H1 (cell line): ENCODE results near the gene CPSF7. TPM values are rescaled to one million over a fixed set of nuclear protein-coding genes. Genes with fewer than 3 reads are reported as not detected.
A peak's percentile ranks its signal among the peaks of the same experiment; 100 is the strongest.

ENCODE experiments used
- CTCF ChIA-PET: fragments of 300-600 bp; sonication (Branson Sonifier 250); formaldehyde crosslinking; loops from one replicate; lab custom pipeline; 2021; ENCODE audit not compliant: partially characterized antibody; lab: Charles Lee
- POLR2A ChIA-PET: fragments of 300-600 bp; sonication (Branson Sonifier 250); formaldehyde crosslinking; loops from one replicate; lab custom pipeline; 2021; ENCODE audit warnings: inconsistent platforms; ENCODE audit not compliant: partially characterized antibody; lab: Charles Lee
- DNase-seq, 2 experiments: peaks; one replicate each; pipeline versions ENCODE4 v3.0.0 to v3.0.0-alpha.2; 2010 to 2022; ENCODE audit warnings: low spot score in 2 of 2, low read depth in 1 of 2, mixed read lengths in 1 of 2
- FAIRE-seq: peaks from 2 replicates; lab custom pipeline; 2011; peaks lifted over from hg19 to GRCh38; lab: Jason Lieb, UNC
- H2AFZ ChIP-seq: 2 replicates; pipeline ENCODE4 v1.8.1; 2012; ENCODE audit warnings: low read length, inconsistent platforms
- H2AK5ac ChIP-seq: 2 replicates; pipeline ENCODE4 v1.6.1; 2013; ENCODE audit warnings: low read depth, low read length
- H2BK120ac ChIP-seq: replicated peaks from 2 replicates; pipeline ENCODE3; 2013; ENCODE audit warnings: low read depth, low read length, inconsistent platforms
- H2BK12ac ChIP-seq: 2 replicates; pipeline ENCODE4 v1.6.1; 2013; ENCODE audit warnings: low read depth, low read length
- H2BK15ac ChIP-seq: 2 replicates; pipeline ENCODE4 v1.6.1; 2013; ENCODE audit warnings: low read length
- H2BK20ac ChIP-seq: 2 replicates; pipeline ENCODE4 v1.6.1; 2013; ENCODE audit warnings: low read length
- H2BK5ac ChIP-seq: 2 replicates; pipeline ENCODE4 v1.6.1; 2013; ENCODE audit warnings: low read depth, low read length
- H3K14ac ChIP-seq: 2 replicates; pipeline ENCODE4 v1.6.1; 2013; ENCODE audit warnings: inconsistent platforms; ENCODE audit not compliant: insufficient read length
- H3K18ac ChIP-seq: 2 replicates; pipeline ENCODE4 v1.6.1; 2013; ENCODE audit warnings: low read length; ENCODE audit errors: extremely low read depth
- H3K23ac ChIP-seq: 2 replicates; pipeline ENCODE4 v1.6.1; 2013; ENCODE audit warnings: inconsistent platforms; ENCODE audit not compliant: insufficient read length
- H3K23me2 ChIP-seq: 2 replicates; pipeline ENCODE4 v1.6.1; 2013; ENCODE audit warnings: low read depth, low read length
- H3K27ac ChIP-seq: 2 replicates; pipeline ENCODE4 v1.6.1; 2011; ENCODE audit warnings: low read depth, low read length, inconsistent platforms
- H3K27me3 ChIP-seq, 4 experiments: replicated peaks in 1 of 4; 1 replicate in 1 of 4; 2 replicates in 3 of 4; pipeline versions ENCODE4 v1.6.1 to v1.8.1; 2011 to 2013; ENCODE audit warnings: low read length in 3 of 4, mild to moderate bottlenecking in 3 of 4, inconsistent platforms in 2 of 4, mixed read lengths in 2 of 4, moderate library complexity in 1 of 4; ENCODE audit not compliant: control insufficient read depth in 3 of 4, insufficient read depth in 3 of 4; ENCODE audit errors: extremely low read depth in 1 of 4
- H3K36me3 ChIP-seq, 4 experiments: 2 replicates each; pipeline versions ENCODE4 v1.6.1 to v1.8.1; 2011 to 2013; ENCODE audit warnings: mild to moderate bottlenecking in 4 of 4, low read length in 3 of 4, moderate library complexity in 2 of 4, control low read depth in 1 of 4, inconsistent platforms in 1 of 4; ENCODE audit not compliant: insufficient read depth in 4 of 4, control insufficient read depth in 2 of 4
- H3K4ac ChIP-seq: replicated peaks from 2 replicates; pipeline ENCODE3; 2013; ENCODE audit warnings: low read length, low read depth, mixed read lengths, inconsistent platforms; ENCODE audit not compliant: insufficient read length
- H3K4me1 ChIP-seq, 4 experiments: replicated peaks in 1 of 4; 1 replicate in 1 of 4; 2 replicates in 3 of 4; pipeline versions ENCODE4 v1.6.1 to v1.8.1; 2011 to 2013; ENCODE audit warnings: low read length in 3 of 4, inconsistent platforms in 2 of 4, mixed read lengths in 1 of 4; ENCODE audit not compliant: insufficient read depth in 4 of 4, control insufficient read depth in 3 of 4
- H3K4me2 ChIP-seq, 2 experiments: 2 replicates each; pipeline versions ENCODE4 v1.6.1 to v1.8.1; 2011 to 2013; ENCODE audit warnings: low read depth in 2 of 2, low read length in 2 of 2, control low read depth in 1 of 2, inconsistent platforms in 1 of 2, mild to moderate bottlenecking in 1 of 2; ENCODE audit not compliant: insufficient read depth in 1 of 2
- H3K4me3 ChIP-seq, 4 experiments: fragments of 200-600, 300-600 bp in 1 of 4; sonication (generic), shearing (Covaris generic), sonication (Bioruptor Twin) in 1 of 4; 2 replicates each; pipeline versions ENCODE4 v1.5.1 to v1.8.1; 2011 to 2016; ENCODE audit warnings: low read length in 4 of 4, low read depth in 3 of 4, control low read depth in 2 of 4, inconsistent platforms in 2 of 4, mild to moderate bottlenecking in 2 of 4, mixed read lengths in 1 of 4, moderate library complexity in 1 of 4; ENCODE audit not compliant: insufficient read depth in 2 of 4; ENCODE audit errors: extremely low read depth in 1 of 4
- H3K56ac ChIP-seq: replicated peaks from 2 replicates; pipeline ENCODE3; 2013; ENCODE audit warnings: low read depth, mild to moderate bottlenecking, mixed read lengths, low read length, inconsistent platforms; ENCODE audit not compliant: insufficient read length
- H3K79me1 ChIP-seq: 2 replicates; pipeline ENCODE4 v1.6.1; 2013; ENCODE audit warnings: low read depth, low read length, control low read depth
- H3K79me2 ChIP-seq, 2 experiments: 2 replicates each; pipeline versions ENCODE4 v1.6.1 to v1.8.1; 2012 to 2013; ENCODE audit warnings: low read length in 2 of 2, mild to moderate bottlenecking in 2 of 2, inconsistent platforms in 1 of 2; ENCODE audit not compliant: insufficient read depth in 2 of 2, control insufficient read depth in 1 of 2
- H3K9ac ChIP-seq, 4 experiments: replicated peaks in 1 of 4; 1 replicate in 1 of 4; 2 replicates in 3 of 4; pipeline versions ENCODE4 v1.6.1 to v1.8.1; 2011 to 2013; ENCODE audit warnings: low read depth in 3 of 4, low read length in 3 of 4, control low read depth in 2 of 4, mild to moderate bottlenecking in 2 of 4, moderate library complexity in 2 of 4, inconsistent platforms in 1 of 4; ENCODE audit errors: extremely low read depth in 1 of 4
- H3K9me3 ChIP-seq, 2 experiments: 2 replicates each; pipeline versions ENCODE4 v1.6.1 to v1.8.1; 2012 to 2013; ENCODE audit warnings: mild to moderate bottlenecking in 2 of 2, moderate library complexity in 2 of 2, control low read depth in 1 of 2, inconsistent platforms in 1 of 2, low read depth in 1 of 2, low read length in 1 of 2, mixed read lengths in 1 of 2; ENCODE audit not compliant: insufficient read depth in 2 of 2
- H4K20me1 ChIP-seq, 2 experiments: replicated peaks in 1 of 2; 2 replicates each; pipeline versions ENCODE3 to v1.8.1; 2011 to 2013; ENCODE audit warnings: inconsistent platforms in 2 of 2, low read length in 2 of 2, mild to moderate bottlenecking in 1 of 2; ENCODE audit not compliant: insufficient read depth in 2 of 2, control insufficient read depth in 1 of 2
- H4K5ac ChIP-seq: 2 replicates; pipeline ENCODE4 v1.6.1; 2013; ENCODE audit warnings: low read length, low read depth, mixed read lengths, inconsistent platforms; ENCODE audit not compliant: insufficient read length
- H4K8ac ChIP-seq: 2 replicates; pipeline ENCODE4 v1.8.0; 2013; ENCODE audit warnings: mild to moderate bottlenecking, moderate library complexity, low read length, inconsistent platforms; ENCODE audit not compliant: insufficient read depth; ENCODE audit errors: extremely low read depth
- H4K91ac ChIP-seq: replicated peaks from 2 replicates; pipeline ENCODE3; 2013; ENCODE audit warnings: low read length, mixed read lengths, inconsistent platforms; ENCODE audit not compliant: insufficient read length
- CBX5 ChIP-seq: fragments of 300-800, 300-1000 bp; sonication (generic); IDR thresholded peaks from 2 replicates; pipeline ENCODE4 v1.7.1; 2016; ENCODE audit warnings: antibody characterized with exemption, low read length, low read depth
- CTCF ChIP-seq, 3 experiments: IDR thresholded peaks; 1 replicate in 2 of 3; 2 replicates in 1 of 3; pipeline versions ENCODE4 v1.5.1 to v1.6.1; 2011; ENCODE audit warnings: low read length in 3 of 3, mild to moderate bottlenecking in 3 of 3, inconsistent platforms in 2 of 3, low read depth in 1 of 3, moderate library complexity in 1 of 3; ENCODE audit not compliant: insufficient read depth in 1 of 3; ENCODE audit errors: control extremely low read depth in 1 of 3
- MAFK ChIP-seq: IDR thresholded peaks from 2 replicates; pipeline ENCODE4 v1.6.1; 2012; ENCODE audit warnings: low read depth, mild to moderate bottlenecking, improper control_type of control experiment, low read length
- RAD21 ChIP-seq, 2 experiments: IDR thresholded peaks in 1 of 2; conservative IDR thresholded peaks in 1 of 2; 2 replicates each; pipeline ENCODE4 v1.6.1; 2011; ENCODE audit warnings: low read depth in 2 of 2, low read length in 2 of 2, improper control_type of control experiment in 1 of 2, inconsistent platforms in 1 of 2, mild to moderate bottlenecking in 1 of 2, moderate library complexity in 1 of 2
- SIN3A ChIP-seq, 2 experiments: IDR thresholded peaks in 1 of 2; conservative IDR thresholded peaks in 1 of 2; 2 replicates each; pipeline ENCODE4 v1.6.1; 2011 to 2012; ENCODE audit warnings: low read length in 2 of 2, improper control_type of control experiment in 1 of 2, low read depth in 1 of 2, mild to moderate bottlenecking in 1 of 2
- SP4 ChIP-seq: IDR thresholded peaks from 2 replicates; pipeline ENCODE4 v1.6.1; 2012; ENCODE audit warnings: low read length, inconsistent platforms
- TCF12 ChIP-seq: IDR thresholded peaks from 2 replicates; pipeline ENCODE4 v1.6.1; 2011; ENCODE audit warnings: low read depth, mild to moderate bottlenecking, low read length
- TEAD4 ChIP-seq: IDR thresholded peaks from 2 replicates; pipeline ENCODE4 v1.6.1; 2012; ENCODE audit warnings: low read depth, low read length, inconsistent platforms, mixed read lengths
- WGBS, 2 experiments: shearing (Covaris generic) in 1 of 2; methylation state at CpG; one replicate each; pipeline versions ENCODE4 v1.1.6 to v1.1.7; 2013 to 2015; ENCODE audit warnings: low lambda C conversion rate in 2 of 2, mixed read lengths in 2 of 2, inconsistent platforms in 1 of 2, low coverage in 1 of 2, missing lambda C conversion rate in 1 of 2; ENCODE audit not compliant: insufficient replicate concordance in 2 of 2, insufficient coverage in 1 of 2, insufficient read length in 1 of 2; ENCODE audit errors: extremely low coverage in 1 of 2, missing lambda C conversion rate in 1 of 2; 5-methylcytosine and 5-hydroxymethylcytosine counted together
- polyA plus RNA-seq, 7 experiments: library from polyadenylated mRNA; depleted of rRNA in 3 of 7; stranded (reverse) in 5 of 7; unstranded in 2 of 7; fragments of >200 nt in 5 of 7; fragments of 200-250 nt in 2 of 7; gene quantifications; 1 replicate in 5 of 7; 2 replicates in 1 of 7; 4 replicates in 1 of 7; pipeline versions ENCODE4 v1.2.1 to v1.2.3, GENCODE V29; 2011 to 2013; ENCODE audit warnings: missing spikeins in 2 of 7, mixed read lengths in 2 of 7
- total RNA-seq: library from RNA; stranded (reverse); fragmentation: NEBNext Ultra II Directional; extraction: Animal tissue kit (Norgen Biotek cat#: 25700); gene quantifications from 2 replicates; pipeline ENCODE4 v1.2.1, GENCODE V29; 2021
- TF ChIP-seq, protein P1 (sequence below): IDR thresholded peaks from 2 replicates; pipeline ENCODE4 v1.6.1; 2012; ENCODE audit warnings: inconsistent platforms

The CPSF7 gene
- total and polyA plus RNA-seq, 2 of the 8 experiments (the other 6 are each of a cell fraction or from before 2014, with no cell fraction given): 95.9 to 122 TPM

DNA sequence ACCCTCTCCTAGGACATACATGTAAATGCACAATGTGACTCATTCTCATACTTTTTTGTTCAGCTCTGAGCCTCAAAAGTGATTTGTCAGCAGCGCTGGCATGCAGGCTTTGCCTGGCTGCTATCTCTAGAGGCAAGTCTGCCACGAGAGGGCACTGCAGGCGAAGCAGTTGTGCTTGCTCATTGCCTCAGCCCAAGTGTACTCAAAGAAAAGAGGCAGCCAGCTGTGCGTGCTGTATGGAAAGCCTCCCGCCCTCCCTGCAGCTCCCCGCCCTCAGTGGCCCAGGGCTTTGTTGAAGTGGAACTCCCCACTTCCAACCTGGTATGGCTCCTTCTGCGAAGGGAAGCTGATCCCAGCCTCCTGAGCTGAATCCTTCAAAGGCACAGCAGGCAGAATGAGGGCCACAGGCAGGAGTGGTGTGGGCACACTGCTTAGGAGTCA lies 16.5 kb upstream of the CPSF7 start:
- Histone ChIP-seq H2BK15ac (no peak overlapping the region), H2BK5ac (no peak overlapping the region), H3K79me1 (peaks cover 6% of the 10 kb centered on the region; the same call in 1 of the 2 replicates), H3K4me2 (peak overlapping the region in 1 of 2 experiments; percentile 21; a peak in 2 of 4 replicates), H3K9me3 (no peaks in the 10 kb centered on the region), H3K36me3 (peaks cover 14 to 45% (median 28%) of the 10 kb centered on the region in 4 experiments), H3K18ac (no peak overlapping the region), H4K8ac (no peak overlapping the region; the same call in 1 of the 2 replicates), H3K23me2 (no peaks in the 10 kb centered on the region), H3K14ac (no peak overlapping the region), H3K4ac (no peak overlapping the region), H3K27me3 (no peaks in the 10 kb centered on the region), H3K56ac (no peak overlapping the region), H2BK120ac (no peak overlapping the region), H2BK20ac (no peak overlapping the region), H3K4me3 (no peak overlapping the region), H4K20me1 (peaks cover 7 to 8% of the 10 kb centered on the region in 2 experiments), H2BK12ac (no peak overlapping the region), H3K4me1 (peaks cover 0 to 3% (median under 1%) of the 10 kb centered on the region in 4 experiments; a peak in 2 of 7 replicates), H2AFZ (no peak overlapping the region), H3K79me2 (peaks cover 0 to 19% of the 10 kb centered on the region in 2 experiments; a peak in 2 of 4 replicates), H3K23ac (no peak overlapping the region), H3K27ac (no peak overlapping the region), H3K9ac (no peak overlapping the region), H4K91ac (no peak overlapping the region), H4K5ac (peak overlapping the region; percentile 11), H2AK5ac (no peak overlapping the region)
- FAIRE-seq: peak; percentile 50
- WGBS, 2 experiments: 36% methylated on average over 7 of the region's 7 CpGs; no CpG with 5 or more reads in 1 of the 2 experiments
- DNase-seq: peak; percentile 69 to 88
- CTCF ChIA-PET: interaction anchor here (0.6 to 57.8 kb wide), 37 partner anchors 8 to 247 kb away, joined by 3 to 2106 read pairs (median 4); partner anchors contain the start of genes CPSF7, LRRC10B and SDHAF2
- POLR2A ChIA-PET: interaction anchor here (0.6 to 2.3 kb wide), 14 partner anchors 9 to 90 kb away, joined by 3 to 16 read pairs (median 4); partner anchors contain the start of genes CPSF7, CYB561A3, SDHAF2 and TMEM138
- TF ChIP-seq CBX5 (no peak), TCF12 (no peak), RAD21 (IDR thresholded peaks at IDR 0.05 in 1 of 2, conservative IDR thresholded peaks at IDR 0.05 in 1 of 2; ENCODE audit: low read depth in 2 of 2, low read length in 2 of 2) (peak; percentile 83 to 85), SP4 (0 out of 2 replicates have a peak, but pooled peaks have one; percentile 59), TEAD4 (peak; percentile 73; the same call in 1 of the 2 replicates), MAFK (peak; percentile 84), CTCF (IDR thresholded peaks at IDR 0.05; ENCODE audit: control extremely low read depth in 1 of 3, insufficient read depth in 1 of 3, low read depth in 1 of 3, low read length in 3 of 3) (peak; percentile 78 to 97 (median 92)), SIN3A (conservative IDR thresholded peaks at IDR 0.05 in 1 of 2, IDR thresholded peaks at IDR 0.05 in 1 of 2; ENCODE audit: low read depth in 1 of 2, low read length in 2 of 2) (peak in 1 of 2 experiments; percentile 84; a peak in 2 of 4 replicates)
- TF ChIP-seq, protein P1, sequence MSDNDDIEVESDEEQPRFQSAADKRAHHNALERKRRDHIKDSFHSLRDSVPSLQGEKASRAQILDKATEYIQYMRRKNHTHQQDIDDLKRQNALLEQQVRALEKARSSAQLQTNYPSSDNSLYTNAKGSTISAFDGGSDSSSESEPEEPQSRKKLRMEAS: peak; percentile 63
